ENCODE data around the gene THOC1. TPM values are rescaled to one million over a fixed set of nuclear protein-coding genes. Genes with fewer than 3 reads are reported as not detected.

The THOC1 gene
- total RNA-seq, 1 experiment from 2014 or later: 74.5 TPM

- no peak overlapping the region for H2BK12ac ChIP-seq (ENCODE audit: insufficient read length, low read depth, low read length)
- no peak overlapping the region for H4K91ac ChIP-seq (ENCODE audit: insufficient read length, low read depth, low read length)
- no peak overlapping the region; a peak in 1 of 7 replicates for H3K27ac Mint-ChIP-seq
- no peaks in the 10 kb centered on the region for H3K79me1 ChIP-seq (ENCODE audit: insufficient read depth, low read depth, low read length, poor library complexity, severe bottlenecking)
- H4K5ac ChIP-seq (ENCODE audit: insufficient read length, low read depth, low read length): no peak overlapping the region
- H2BK120ac ChIP-seq (ENCODE audit: low read depth, low read length, poor library complexity, severe bottlenecking): no peak overlapping the region
- H3K4me1 Mint-ChIP-seq: no peaks in the 10 kb centered on the region
- no CpG with 5 or more reads among the region's 4 CpGs for WGBS (ENCODE audit: extremely low coverage, insufficient read length, low lambda C conversion rate)
- H3K27ac ChIP-seq (ENCODE audit: insufficient read length, low read depth, low read length): no peak overlapping the region
- TF ChIP-seq CTCF (conservative IDR thresholded peaks at IDR 0.05): no peak
- no peaks in the 10 kb centered on the region for H3K9me3 ChIP-seq (ENCODE audit: control insufficient read depth, low read depth, low read length)
- H3K36me3 Mint-ChIP-seq (ENCODE audit: insufficient read depth in 1 of 3, low read depth in 3 of 3): peaks cover 32 to 70% (median 66%) of the 10 kb centered on the region in 3 experiments
- H3K18ac ChIP-seq (ENCODE audit: insufficient read length, low read depth, low read length): no peak overlapping the region
- no peak overlapping the region for H3K23ac ChIP-seq (ENCODE audit: insufficient read length, low read depth, low read length)
- no peak overlapping the region for H2AK5ac ChIP-seq (ENCODE audit: insufficient read length, low read length)
- no peak overlapping the region for H3K4ac ChIP-seq (ENCODE audit: low read depth, low read length)
- no peaks in the 10 kb centered on the region for H3K27me3 ChIP-seq (ENCODE audit: insufficient read depth, low read length)
- H3K14ac ChIP-seq (ENCODE audit: insufficient read depth, low read length): no peak overlapping the region
- no peak overlapping the region for H3K4me3 Mint-ChIP-seq
- no peak overlapping the region for H3T11ph ChIP-seq (ENCODE audit: low read length)
- no peaks in the 10 kb centered on the region for H3K9me3 Mint-ChIP-seq
- no peak overlapping the region for H3K4me2 ChIP-seq (ENCODE audit: insufficient read depth, insufficient read length, low read length)
- H3K27me3 Mint-ChIP-seq (ENCODE audit: low read depth): no peaks in the 10 kb centered on the region
- no peak overlapping the region for H2BK5ac ChIP-seq (ENCODE audit: insufficient read length, low read length)
- H4K20me1 ChIP-seq (ENCODE audit: control insufficient read depth, insufficient read depth, insufficient read length): no peaks in the 10 kb centered on the region
- H3K56ac ChIP-seq (ENCODE audit: insufficient read length, low read depth, low read length): no peak overlapping the region
- no peak overlapping the region for H2BK20ac ChIP-seq (ENCODE audit: low read depth, low read length, poor library complexity, severe bottlenecking)
- no peak overlapping the region for H2BK15ac ChIP-seq (ENCODE audit: low read depth, low read length)
- no peak overlapping the region for H2AFZ ChIP-seq (ENCODE audit: low read length)
- H3K23me2 ChIP-seq (ENCODE audit: insufficient read length, low read depth, low read length, poor library complexity, severe bottlenecking): no peaks in the 10 kb centered on the region
- no peaks in the 10 kb centered on the region for H3K79me2 ChIP-seq (ENCODE audit: insufficient read depth, low read length)
- H3K4me1 ChIP-seq (ENCODE audit: insufficient read depth, low read length): no peaks in the 10 kb centered on the region
- no peak overlapping the region for H3K9ac ChIP-seq (ENCODE audit: extremely low read depth, insufficient read length, low read length)
- DNase-seq: no peak
- H4K8ac ChIP-seq (replicated peaks; ENCODE audit: insufficient read length, low read depth, low read length): no peak overlapping the region
Observed at GRCh38 chr18:225745-226144, 42.1 kb downstream of the THOC1 start.

Data from H9 (cell line).